ENCODE data around the gene SHISA5.

DNA sequence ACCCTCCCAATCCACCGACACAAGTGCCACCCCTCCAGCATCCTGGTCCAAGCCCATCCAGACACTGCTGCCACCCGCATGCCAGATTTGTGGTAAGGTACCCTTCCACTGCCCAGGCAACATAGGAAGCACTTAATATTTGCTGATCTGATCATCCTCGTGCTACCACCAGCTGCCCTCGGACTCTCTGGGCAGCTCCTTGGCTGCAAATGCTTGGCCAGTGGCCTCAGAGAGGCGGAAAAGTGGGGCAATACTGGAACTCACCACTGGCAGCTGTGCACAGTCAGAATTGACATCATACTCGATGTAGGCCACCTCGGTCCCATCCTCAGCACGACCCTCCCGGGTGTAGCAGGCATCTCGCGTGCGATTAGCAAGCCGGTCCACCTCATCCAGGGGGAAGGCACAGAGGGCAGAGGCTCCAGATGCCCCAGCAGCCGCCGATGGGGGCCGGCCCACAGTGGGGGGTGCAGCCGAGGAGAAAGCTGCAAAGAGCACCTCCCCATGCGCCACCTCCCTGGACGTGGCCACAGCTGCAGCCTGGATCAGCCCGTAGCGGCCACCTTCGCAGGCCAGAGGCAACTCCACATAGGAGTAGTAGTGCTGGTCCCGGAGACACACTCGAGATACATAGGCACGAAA, 80.6 kb downstream of the SHISA5 start:
- TF ChIP-seq ZC3H10 (CRISPR knock-in tag; IDR thresholded peaks at IDR 0.05) = no peak
- TF ChIP-seq, protein P1, sequence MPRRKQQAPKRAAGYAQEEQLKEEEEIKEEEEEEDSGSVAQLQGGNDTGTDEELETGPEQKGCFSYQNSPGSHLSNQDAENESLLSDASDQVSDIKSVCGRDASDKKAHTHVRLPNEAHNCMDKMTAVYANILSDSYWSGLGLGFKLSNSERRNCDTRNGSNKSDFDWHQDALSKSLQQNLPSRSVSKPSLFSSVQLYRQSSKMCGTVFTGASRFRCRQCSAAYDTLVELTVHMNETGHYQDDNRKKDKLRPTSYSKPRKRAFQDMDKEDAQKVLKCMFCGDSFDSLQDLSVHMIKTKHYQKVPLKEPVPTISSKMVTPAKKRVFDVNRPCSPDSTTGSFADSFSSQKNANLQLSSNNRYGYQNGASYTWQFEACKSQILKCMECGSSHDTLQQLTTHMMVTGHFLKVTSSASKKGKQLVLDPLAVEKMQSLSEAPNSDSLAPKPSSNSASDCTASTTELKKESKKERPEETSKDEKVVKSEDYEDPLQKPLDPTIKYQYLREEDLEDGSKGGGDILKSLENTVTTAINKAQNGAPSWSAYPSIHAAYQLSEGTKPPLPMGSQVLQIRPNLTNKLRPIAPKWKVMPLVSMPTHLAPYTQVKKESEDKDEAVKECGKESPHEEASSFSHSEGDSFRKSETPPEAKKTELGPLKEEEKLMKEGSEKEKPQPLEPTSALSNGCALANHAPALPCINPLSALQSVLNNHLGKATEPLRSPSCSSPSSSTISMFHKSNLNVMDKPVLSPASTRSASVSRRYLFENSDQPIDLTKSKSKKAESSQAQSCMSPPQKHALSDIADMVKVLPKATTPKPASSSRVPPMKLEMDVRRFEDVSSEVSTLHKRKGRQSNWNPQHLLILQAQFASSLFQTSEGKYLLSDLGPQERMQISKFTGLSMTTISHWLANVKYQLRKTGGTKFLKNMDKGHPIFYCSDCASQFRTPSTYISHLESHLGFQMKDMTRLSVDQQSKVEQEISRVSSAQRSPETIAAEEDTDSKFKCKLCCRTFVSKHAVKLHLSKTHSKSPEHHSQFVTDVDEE (CRISPR knock-in tag; IDR thresholded peaks at IDR 0.05) = no peak
- TF ChIP-seq ISL1 (CRISPR knock-in tag; IDR thresholded peaks at IDR 0.05) = no peak
- no peak for TF ChIP-seq RARB (CRISPR knock-in tag; IDR thresholded peaks at IDR 0.05)
- TF ChIP-seq TCF4 (CRISPR knock-in tag; IDR thresholded peaks at IDR 0.05; ENCODE audit: borderline replicate concordance) = no peak
- TF ChIP-seq CSDC2 (CRISPR knock-in tag; IDR thresholded peaks at IDR 0.05) = no peak
- TF ChIP-seq ZNF70 (CRISPR knock-in tag; IDR thresholded peaks at IDR 0.05) = no peak
- no peak for TF ChIP-seq ARNTL (CRISPR knock-in tag; IDR thresholded peaks at IDR 0.05; ENCODE audit: borderline replicate concordance, low read depth)
- TF ChIP-seq ZFP30 (CRISPR knock-in tag; IDR thresholded peaks at IDR 0.05) = no peak

All from SK-N-SH treated with all-trans-retinoic acid at 6 μM for 48 hours (cell line).